Vagina (tissue), 2 donors: ENCODE data around the gene NR1I2.

ENCODE experiments used
- POLR2A ChIP-seq, 2 donors: fragments of 450-650 bp; IDR thresholded peaks; one replicate each; pipeline ENCODE4 v1.6.1; 2017; ENCODE audit warnings: antibody characterized with exemption in 2 of 2, mild to moderate bottlenecking in 2 of 2, moderate library complexity in 2 of 2
- POLR2AphosphoS5 ChIP-seq, 2 donors: sonication (generic); formaldehyde crosslinking; IDR thresholded peaks; one replicate each; pipeline ENCODE4 v1.9.0; 2017; ENCODE audit warnings: antibody characterized with exemption in 2 of 2, mild to moderate bottlenecking in 2 of 2, low read depth in 1 of 2; ENCODE audit not compliant: insufficient read depth in 1 of 2
- TF ChIP-seq, protein P1 (sequence below), 3 experiments: fragments of 450-650 bp in 2 of 3; fragments of 200-600 bp in 1 of 3; sonication (generic) in 1 of 3; IDR thresholded peaks; one replicate each; pipeline ENCODE4 v1.5.1; 2017 to 2019; ENCODE audit warnings: antibody characterized with exemption in 3 of 3, mild to moderate bottlenecking in 2 of 3, moderate library complexity in 2 of 3

DNA sequence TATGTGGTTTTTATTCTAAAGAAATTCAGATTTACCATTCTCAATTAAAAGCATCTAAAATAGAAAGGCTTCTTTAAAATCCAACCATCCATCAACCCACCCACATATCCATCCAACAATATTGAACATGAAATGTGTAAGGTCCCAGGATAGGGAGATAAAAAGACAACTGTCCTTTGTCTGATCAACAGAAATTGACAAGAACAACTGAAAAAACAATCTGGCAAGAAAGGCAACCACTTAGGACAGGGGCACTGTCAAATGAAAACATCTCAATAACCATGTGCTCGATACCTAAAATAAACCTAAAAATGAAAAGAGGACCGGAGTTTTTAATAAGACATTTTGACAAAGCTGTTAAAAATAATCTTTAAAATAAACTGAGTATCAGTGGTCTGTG lies 67.2 kb downstream of the NR1I2 start:
- TF ChIP-seq, protein P1, sequence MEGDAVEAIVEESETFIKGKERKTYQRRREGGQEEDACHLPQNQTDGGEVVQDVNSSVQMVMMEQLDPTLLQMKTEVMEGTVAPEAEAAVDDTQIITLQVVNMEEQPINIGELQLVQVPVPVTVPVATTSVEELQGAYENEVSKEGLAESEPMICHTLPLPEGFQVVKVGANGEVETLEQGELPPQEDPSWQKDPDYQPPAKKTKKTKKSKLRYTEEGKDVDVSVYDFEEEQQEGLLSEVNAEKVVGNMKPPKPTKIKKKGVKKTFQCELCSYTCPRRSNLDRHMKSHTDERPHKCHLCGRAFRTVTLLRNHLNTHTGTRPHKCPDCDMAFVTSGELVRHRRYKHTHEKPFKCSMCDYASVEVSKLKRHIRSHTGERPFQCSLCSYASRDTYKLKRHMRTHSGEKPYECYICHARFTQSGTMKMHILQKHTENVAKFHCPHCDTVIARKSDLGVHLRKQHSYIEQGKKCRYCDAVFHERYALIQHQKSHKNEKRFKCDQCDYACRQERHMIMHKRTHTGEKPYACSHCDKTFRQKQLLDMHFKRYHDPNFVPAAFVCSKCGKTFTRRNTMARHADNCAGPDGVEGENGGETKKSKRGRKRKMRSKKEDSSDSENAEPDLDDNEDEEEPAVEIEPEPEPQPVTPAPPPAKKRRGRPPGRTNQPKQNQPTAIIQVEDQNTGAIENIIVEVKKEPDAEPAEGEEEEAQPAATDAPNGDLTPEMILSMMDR (IDR thresholded peaks at IDR 0.05), result no peak
- TF ChIP-seq POLR2A (IDR thresholded peaks at IDR 0.05) (no peak), POLR2AphosphoS5 (IDR thresholded peaks at IDR 0.05; ENCODE audit: insufficient read depth in 1 of 2, low read depth in 1 of 2) (no peak)
